Fibroblast of gingiva (primary cell): ENCODE data around the gene CS.
"Not testable (repeated sequence)": the region's sequence is repeated elsewhere in the genome, so short reads cannot be mapped to it uniquely, and the experiment has no call there.

Experiments used
- DNase-seq: peaks from one replicate; pipeline ENCODE4 v3.0.0-alpha.2; 2011; ENCODE audit warnings: low read depth

CS gene

GRCh38 chr12:56321027-56321426, 20.9 kb upstream of the CS start:
- no peak for DNase-seq

GRCh38 chr12:56317675-56318074, 17.5 kb upstream of the CS start:
- no peak for DNase-seq

GRCh38 chr12:56315622-56316473, 15.7 kb upstream of the CS start, which contains the start of gene CNPY2:
CNPY2 (minus strand) TSS chr12:56315988; CDS start chr12:56315217, 771 bp downstream.
- DNase-seq, result peak; percentile 95

- DNase-seq, result no peak
Observed at GRCh38 chr12:56315249-56315621, 15.1 kb upstream of the CS start.

GRCh38 chr12:56311003-56311402, 10.9 kb upstream of the CS start:
- DNase-seq, result no peak

- no peak for DNase-seq
Observed at GRCh38 chr12:56308714-56309113, 8.6 kb upstream of the CS start.

- no peak for DNase-seq
Observed at GRCh38 chr12:56307221-56307965, 7.3 kb upstream of the CS start.

GRCh38 chr12:56304872-56305590, 4.9 kb upstream of the CS start:
- DNase-seq, result no peak

GRCh38 chr12:56304276-56304675, 4.1 kb upstream of the CS start:
- no peak for DNase-seq

GRCh38 chr12:56300644-56301464, 724 bp upstream of the CS start:
- DNase-seq, result no peak

- DNase-seq, result no peak
Observed at GRCh38 chr12:56299308-56299852, 750 bp downstream of the CS start.

- no peak for DNase-seq
Observed at GRCh38 chr12:56298828-56299227, 1.3 kb downstream of the CS start.

GRCh38 chr12:56297400-56297799, 2.7 kb downstream of the CS start:
- no peak for DNase-seq

GRCh38 chr12:56296295-56296694, 3.8 kb downstream of the CS start:
- peak; percentile 51 for DNase-seq

- DNase-seq, result no peak
Observed at GRCh38 chr12:56293795-56294194, 6.3 kb downstream of the CS start.

- DNase-seq, result no peak
Observed at GRCh38 chr12:56288705-56289387, 11.3 kb downstream of the CS start.

GRCh38 chr12:56286044-56286830, 13.9 kb downstream of the CS start:
- DNase-seq, result peak; percentile 45

- DNase-seq, result not testable (repeated sequence)
Observed at GRCh38 chr12:56284263-56284662, 15.9 kb downstream of the CS start.

GRCh38 chr12:56282579-56282978, 17.6 kb downstream of the CS start:
- DNase-seq, result no peak

- no peak for DNase-seq
Observed at GRCh38 chr12:56282030-56282429, 18.1 kb downstream of the CS start.
